Upper lobe of left lung (tissue), 4 donors: Measurements from ENCODE around the gene QKI.

Experiments used
- EP300 ChIP-seq, 4 donors: sonication (generic); formaldehyde crosslinking; IDR thresholded peaks; one replicate each; pipeline ENCODE4 v1.5.1; 2017; ENCODE audit warnings: antibody characterized with exemption in 4 of 4, control low read depth in 2 of 4
- TF ChIP-seq, protein P1 (sequence below), 6 experiments: fragments of 450-650 bp in 4 of 6; fragments of 200-600 bp in 2 of 6; sonication (generic) in 2 of 6; IDR thresholded peaks; one replicate each; pipeline ENCODE4 v1.5.1; 2016 to 2019; ENCODE audit warnings: antibody characterized with exemption in 6 of 6

DNA sequence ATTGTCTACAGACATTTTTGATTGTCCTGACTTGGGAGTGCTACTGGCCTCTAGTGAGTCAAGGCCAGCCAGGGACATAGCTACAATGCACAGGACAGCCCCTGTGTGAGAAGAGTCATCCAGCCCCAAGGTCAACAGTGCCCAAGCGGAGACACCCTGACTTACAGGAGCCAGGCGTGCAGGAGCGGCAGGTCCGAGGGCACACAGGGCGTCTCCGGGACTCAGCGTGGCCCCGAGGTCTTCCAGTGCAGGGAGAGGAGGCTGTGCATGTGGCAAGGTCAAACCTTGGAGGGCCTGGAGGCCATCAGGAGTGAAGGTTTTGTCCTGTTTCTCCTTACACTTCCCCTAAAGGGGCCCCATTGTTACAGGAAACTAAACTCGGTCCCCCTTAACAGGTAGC, 41.3 kb upstream of the QKI start:
- TF ChIP-seq, protein P1, sequence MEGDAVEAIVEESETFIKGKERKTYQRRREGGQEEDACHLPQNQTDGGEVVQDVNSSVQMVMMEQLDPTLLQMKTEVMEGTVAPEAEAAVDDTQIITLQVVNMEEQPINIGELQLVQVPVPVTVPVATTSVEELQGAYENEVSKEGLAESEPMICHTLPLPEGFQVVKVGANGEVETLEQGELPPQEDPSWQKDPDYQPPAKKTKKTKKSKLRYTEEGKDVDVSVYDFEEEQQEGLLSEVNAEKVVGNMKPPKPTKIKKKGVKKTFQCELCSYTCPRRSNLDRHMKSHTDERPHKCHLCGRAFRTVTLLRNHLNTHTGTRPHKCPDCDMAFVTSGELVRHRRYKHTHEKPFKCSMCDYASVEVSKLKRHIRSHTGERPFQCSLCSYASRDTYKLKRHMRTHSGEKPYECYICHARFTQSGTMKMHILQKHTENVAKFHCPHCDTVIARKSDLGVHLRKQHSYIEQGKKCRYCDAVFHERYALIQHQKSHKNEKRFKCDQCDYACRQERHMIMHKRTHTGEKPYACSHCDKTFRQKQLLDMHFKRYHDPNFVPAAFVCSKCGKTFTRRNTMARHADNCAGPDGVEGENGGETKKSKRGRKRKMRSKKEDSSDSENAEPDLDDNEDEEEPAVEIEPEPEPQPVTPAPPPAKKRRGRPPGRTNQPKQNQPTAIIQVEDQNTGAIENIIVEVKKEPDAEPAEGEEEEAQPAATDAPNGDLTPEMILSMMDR (IDR thresholded peaks at IDR 0.05), result no peak
- TF ChIP-seq EP300 (IDR thresholded peaks at IDR 0.05), result no peak
